ENCODE data around the gene PITPNM1. TPM values are rescaled to one million over a fixed set of nuclear protein-coding genes. Genes with fewer than 3 reads are reported as not detected.

The PITPNM1 gene
- total RNA-seq, 1 experiment from 2014 or later: 65.0 TPM

DNA sequence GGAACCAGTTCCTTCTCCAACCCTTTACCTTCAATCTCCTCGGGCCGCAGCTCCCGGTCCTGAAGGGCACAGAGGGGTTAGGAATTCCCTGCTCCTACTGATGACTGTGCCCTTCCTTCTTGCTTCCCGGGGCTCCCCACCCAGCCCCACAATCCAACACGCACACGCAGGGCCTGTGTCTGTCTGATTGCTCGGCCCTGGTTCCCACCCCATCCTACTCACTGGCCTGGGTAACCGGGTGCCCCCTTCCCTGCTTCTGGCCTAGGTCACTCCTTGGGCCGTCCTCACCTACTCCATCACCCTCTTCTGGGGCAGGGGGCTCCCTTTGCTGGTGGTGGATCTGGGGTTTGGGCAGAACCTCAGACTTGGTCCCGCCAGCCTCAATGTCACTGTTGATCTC lies 16.8 kb upstream of the PITPNM1 start:
- Mint-ChIP-seq H3K9me3 (ENCODE audit: unreplicated experiment) (peaks cover 3% of the 10 kb centered on the region), H3K4me1 (ENCODE audit: low read depth, unreplicated experiment) (no peaks in the 10 kb centered on the region), H3K27ac (ENCODE audit: unreplicated experiment) (no peak overlapping the region), H3K4me3 (ENCODE audit: unreplicated experiment) (no peak overlapping the region), H3K27me3 (ENCODE audit: insufficient read depth, unreplicated experiment) (no peaks in the 10 kb centered on the region), H3K36me3 (ENCODE audit: insufficient read depth, unreplicated experiment) (no peaks in the 10 kb centered on the region)
- ChIA-PET POLR2A (no interaction called here), CTCF (no interaction called here)
- intact Hi-C loops (cut with micrococcal nuclease; ENCODE audit: unreplicated experiment): no loop called here
- no peaks in the 10 kb centered on the region for H3K36me3 ChIP-seq (ENCODE audit: control insufficient read depth, insufficient read depth, low read length)
- no peak overlapping the region for H3K4me3 ChIP-seq (ENCODE audit: low read depth, low read length)
- DNase-seq: no peak
- TF ChIP-seq, protein P1, sequence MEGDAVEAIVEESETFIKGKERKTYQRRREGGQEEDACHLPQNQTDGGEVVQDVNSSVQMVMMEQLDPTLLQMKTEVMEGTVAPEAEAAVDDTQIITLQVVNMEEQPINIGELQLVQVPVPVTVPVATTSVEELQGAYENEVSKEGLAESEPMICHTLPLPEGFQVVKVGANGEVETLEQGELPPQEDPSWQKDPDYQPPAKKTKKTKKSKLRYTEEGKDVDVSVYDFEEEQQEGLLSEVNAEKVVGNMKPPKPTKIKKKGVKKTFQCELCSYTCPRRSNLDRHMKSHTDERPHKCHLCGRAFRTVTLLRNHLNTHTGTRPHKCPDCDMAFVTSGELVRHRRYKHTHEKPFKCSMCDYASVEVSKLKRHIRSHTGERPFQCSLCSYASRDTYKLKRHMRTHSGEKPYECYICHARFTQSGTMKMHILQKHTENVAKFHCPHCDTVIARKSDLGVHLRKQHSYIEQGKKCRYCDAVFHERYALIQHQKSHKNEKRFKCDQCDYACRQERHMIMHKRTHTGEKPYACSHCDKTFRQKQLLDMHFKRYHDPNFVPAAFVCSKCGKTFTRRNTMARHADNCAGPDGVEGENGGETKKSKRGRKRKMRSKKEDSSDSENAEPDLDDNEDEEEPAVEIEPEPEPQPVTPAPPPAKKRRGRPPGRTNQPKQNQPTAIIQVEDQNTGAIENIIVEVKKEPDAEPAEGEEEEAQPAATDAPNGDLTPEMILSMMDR (IDR thresholded peaks at IDR 0.05; ENCODE audit: insufficient read depth in 1 of 2, low read depth in 1 of 2, low read length in 1 of 2, severe bottlenecking in 1 of 2, unreplicated experiment in 1 of 2): no peak
- no peaks in the 10 kb centered on the region for H3K4me1 ChIP-seq
- BruUV-seq (replicated peaks): no TSS peak
- H3K27me3 ChIP-seq (replicated peaks; ENCODE audit: control insufficient read depth, insufficient read depth, low read length): no peaks in the 10 kb centered on the region
- H3K9me3 ChIP-seq: no peaks in the 10 kb centered on the region

DNA sequence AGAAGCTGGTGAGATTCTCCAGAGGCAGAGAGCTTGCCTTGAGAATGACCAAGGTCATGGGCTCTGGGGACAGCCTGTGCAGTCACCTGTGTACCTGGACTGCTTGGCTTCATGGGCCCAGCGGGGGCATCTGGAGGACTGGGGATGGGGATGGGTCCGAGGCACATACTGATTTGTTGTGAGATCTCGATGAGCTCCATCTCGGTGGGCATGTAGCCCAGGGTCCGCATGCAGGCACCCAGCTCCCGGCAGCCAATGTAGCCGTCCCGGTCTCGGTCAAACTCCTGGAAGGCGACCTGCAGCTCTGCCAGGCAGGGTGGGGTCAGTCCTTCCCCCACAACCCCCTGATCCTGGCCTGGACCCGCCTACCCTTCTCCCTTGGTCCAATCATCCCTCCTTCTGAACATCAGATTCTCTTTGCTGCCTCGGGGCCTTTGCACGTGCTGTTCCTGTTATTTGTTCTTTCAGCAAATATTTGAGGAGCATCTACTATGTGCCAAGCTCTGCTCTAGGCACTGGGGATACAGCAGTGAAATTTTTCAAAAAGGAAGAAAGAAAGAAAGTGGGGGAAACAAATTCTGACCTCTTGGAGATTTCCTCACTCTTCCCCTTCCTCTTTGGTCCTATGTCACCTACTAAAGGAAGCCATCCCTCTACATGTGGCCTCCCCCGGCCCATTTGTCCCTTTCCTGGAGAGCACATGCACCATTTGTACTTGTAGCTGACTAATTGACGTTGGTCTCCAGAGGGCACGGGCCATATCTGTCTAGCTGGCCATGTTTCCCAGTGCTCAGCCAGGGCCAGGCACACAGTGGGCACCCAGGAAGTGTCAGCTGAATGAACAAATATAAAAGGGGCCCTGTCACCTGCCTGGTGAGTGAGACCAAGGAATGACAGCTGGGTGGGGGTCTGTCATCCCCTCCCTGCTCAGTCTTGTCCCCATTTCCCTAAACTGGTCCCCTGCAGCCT lies 16.0 kb upstream of the PITPNM1 start:
- no TSS peak for BruUV-seq (replicated peaks)
- Histone ChIP-seq H3K27me3 (replicated peaks; ENCODE audit: control insufficient read depth, insufficient read depth, low read length) (no peaks in the 10 kb centered on the region), H3K9me3 (no peaks in the 10 kb centered on the region), H3K36me3 (ENCODE audit: control insufficient read depth, insufficient read depth, low read length) (no peaks in the 10 kb centered on the region), H3K4me1 (no peaks in the 10 kb centered on the region), H3K4me3 (ENCODE audit: low read depth, low read length) (no peak overlapping the region)
- H3K36me3 Mint-ChIP-seq (ENCODE audit: insufficient read depth, unreplicated experiment): no peaks in the 10 kb centered on the region
- TF ChIP-seq, protein P1 (IDR thresholded peaks at IDR 0.05; ENCODE audit: insufficient read depth in 1 of 2, low read depth in 1 of 2, low read length in 1 of 2, severe bottlenecking in 1 of 2, unreplicated experiment in 1 of 2): no peak
- intact Hi-C loops (cut with micrococcal nuclease; ENCODE audit: unreplicated experiment): no loop called here
- no peak for DNase-seq
- no peaks in the 10 kb centered on the region for H3K4me1 Mint-ChIP-seq (ENCODE audit: low read depth, unreplicated experiment)
- H3K9me3 Mint-ChIP-seq (ENCODE audit: unreplicated experiment): no peaks in the 10 kb centered on the region
- no peak overlapping the region for H3K4me3 Mint-ChIP-seq (ENCODE audit: unreplicated experiment)
- no peak overlapping the region for H3K27ac Mint-ChIP-seq (ENCODE audit: unreplicated experiment)
- no peaks in the 10 kb centered on the region for H3K27me3 Mint-ChIP-seq (ENCODE audit: insufficient read depth, unreplicated experiment)
- POLR2A ChIA-PET: no interaction called here
- CTCF ChIA-PET: no interaction called here

DNA sequence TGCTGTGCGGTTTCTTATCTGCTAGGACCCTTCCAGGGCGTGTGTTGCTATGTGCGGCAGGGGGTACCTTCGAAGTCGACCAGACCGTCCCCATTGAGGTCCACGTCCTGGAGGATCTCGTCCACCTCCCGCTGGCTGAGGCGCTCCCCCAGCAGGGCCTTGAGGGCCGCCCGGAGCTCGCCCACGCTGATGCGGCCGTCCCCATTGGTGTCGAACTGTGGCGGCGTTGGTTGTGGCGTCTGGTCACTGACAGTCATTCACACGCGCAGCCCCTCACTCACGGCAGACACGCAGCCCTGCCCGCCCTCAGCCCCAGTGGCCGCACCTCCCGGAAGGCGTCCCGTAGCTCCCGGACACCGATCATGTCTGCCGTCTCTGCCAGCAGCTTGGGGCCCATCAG lies 14.6 kb upstream of the PITPNM1 start:
- no peaks in the 10 kb centered on the region for H3K4me1 ChIP-seq
- no peaks in the 10 kb centered on the region for H3K27me3 ChIP-seq (replicated peaks; ENCODE audit: control insufficient read depth, insufficient read depth, low read length)
- DNase-seq: no peak
- no peaks in the 10 kb centered on the region for H3K9me3 Mint-ChIP-seq (ENCODE audit: unreplicated experiment)
- ChIA-PET POLR2A (no interaction called here), CTCF (no interaction called here)
- intact Hi-C loops (cut with micrococcal nuclease; ENCODE audit: unreplicated experiment): no loop called here
- no peak overlapping the region for H3K27ac Mint-ChIP-seq (ENCODE audit: unreplicated experiment)
- BruUV-seq (replicated peaks): no TSS peak
- no peaks in the 10 kb centered on the region for H3K9me3 ChIP-seq
- H3K27me3 Mint-ChIP-seq (ENCODE audit: insufficient read depth, unreplicated experiment): no peaks in the 10 kb centered on the region
- no peaks in the 10 kb centered on the region for H3K36me3 Mint-ChIP-seq (ENCODE audit: insufficient read depth, unreplicated experiment)
- no peak overlapping the region for H3K4me3 Mint-ChIP-seq (ENCODE audit: unreplicated experiment)
- no peaks in the 10 kb centered on the region for H3K36me3 ChIP-seq (ENCODE audit: control insufficient read depth, insufficient read depth, low read length)
- TF ChIP-seq, protein P1 (IDR thresholded peaks at IDR 0.05; ENCODE audit: insufficient read depth in 1 of 2, low read depth in 1 of 2, low read length in 1 of 2, severe bottlenecking in 1 of 2, unreplicated experiment in 1 of 2): no peak
- H3K4me3 ChIP-seq (ENCODE audit: low read depth, low read length): no peak overlapping the region
- peaks cover 2% of the 10 kb centered on the region for H3K4me1 Mint-ChIP-seq (ENCODE audit: low read depth, unreplicated experiment)
